ENCODE measurements around the gene USP34. TPM values are rescaled to one million over a fixed set of nuclear protein-coding genes. Genes with fewer than 3 reads are reported as not detected.
"Not testable (repeated sequence)": the region's sequence is repeated elsewhere in the genome, so short reads cannot be mapped to it uniquely, and the experiment has no call there.

USP34 gene
- polyA plus RNA-seq (ENCODE audit: insufficient read length in 3 of 3), result 100 to 1,000 TPM; 114 to 129 (median 125) TPM

- peak; percentile 75 to 87 (median 86) for DNase-seq (ENCODE audit: low read depth in 3 of 3, low spot score in 2 of 3)
These were observed at the start of gene USP34 for GRCh38 chr2:61470965-61471904. Gene USP34, minus strand, starts transcription at chr2:61471087. Its CDS starts 395 bp downstream, at chr2:61470692.

- no peak for DNase-seq (ENCODE audit: low read depth in 3 of 3, low spot score in 2 of 3)
These were observed 49.4 kb upstream of the USP34 start for GRCh38 chr2:61520261-61520660.

GRCh38 chr2:61512768-61513398, 42.0 kb upstream of the USP34 start:
- no peak for DNase-seq (ENCODE audit: low read depth in 3 of 3, low spot score in 2 of 3)

- DNase-seq (ENCODE audit: low read depth in 3 of 3, low spot score in 2 of 3), result no peak
These were observed 40.1 kb upstream of the USP34 start for GRCh38 chr2:61510674-61511671.

GRCh38 chr2:61504949-61505348, 34.1 kb upstream of the USP34 start:
- DNase-seq (ENCODE audit: low read depth in 3 of 3, low spot score in 2 of 3), result no peak

- no peak for DNase-seq (ENCODE audit: low read depth in 3 of 3, low spot score in 2 of 3)
These were observed 28.2 kb upstream of the USP34 start for GRCh38 chr2:61499060-61499459.

GRCh38 chr2:61493523-61493942, 22.6 kb upstream of the USP34 start:
- no peak for DNase-seq (ENCODE audit: low read depth in 3 of 3, low spot score in 2 of 3)

- DNase-seq (ENCODE audit: low read depth in 3 of 3, low spot score in 2 of 3), result no peak
These were observed 21.6 kb upstream of the USP34 start for GRCh38 chr2:61492476-61492875.

GRCh38 chr2:61485281-61485680, 14.4 kb upstream of the USP34 start:
- DNase-seq (ENCODE audit: low read depth in 3 of 3, low spot score in 2 of 3), result no peak

GRCh38 chr2:61478086-61478485, 7.2 kb upstream of the USP34 start:
- no peak for DNase-seq (ENCODE audit: low read depth in 3 of 3, low spot score in 2 of 3)

GRCh38 chr2:61476929-61477589, 6.2 kb upstream of the USP34 start:
- DNase-seq (ENCODE audit: low read depth in 3 of 3, low spot score in 2 of 3), result not testable (repeated sequence)

- DNase-seq (ENCODE audit: low read depth in 3 of 3, low spot score in 2 of 3), result peak in 2 of 3 donors; percentile 13 to 41
These were observed 1.3 kb upstream of the USP34 start for GRCh38 chr2:61471905-61472805.

GRCh38 chr2:61470122-61470951, 550 bp downstream of the USP34 start:
- DNase-seq (ENCODE audit: low read depth in 3 of 3, low spot score in 2 of 3), result peak; percentile 20 to 49 (median 45)

GRCh38 chr2:61469424-61470121, 1.3 kb downstream of the USP34 start:
- DNase-seq (ENCODE audit: low read depth in 3 of 3, low spot score in 2 of 3), result peak; percentile 6 to 18 (median 15)

GRCh38 chr2:61468231-61468630, 2.7 kb downstream of the USP34 start:
- not testable (repeated sequence) for DNase-seq (ENCODE audit: low read depth in 3 of 3, low spot score in 2 of 3)

GRCh38 chr2:61465045-61465444, 5.8 kb downstream of the USP34 start:
- no peak for DNase-seq (ENCODE audit: low read depth in 3 of 3, low spot score in 2 of 3)

- DNase-seq (ENCODE audit: low read depth in 3 of 3, low spot score in 2 of 3), result no peak
These were observed 7.0 kb downstream of the USP34 start for GRCh38 chr2:61463769-61464475.
